ENCODE data around the gene KCNMA1.

The KCNMA1 gene

DNA sequence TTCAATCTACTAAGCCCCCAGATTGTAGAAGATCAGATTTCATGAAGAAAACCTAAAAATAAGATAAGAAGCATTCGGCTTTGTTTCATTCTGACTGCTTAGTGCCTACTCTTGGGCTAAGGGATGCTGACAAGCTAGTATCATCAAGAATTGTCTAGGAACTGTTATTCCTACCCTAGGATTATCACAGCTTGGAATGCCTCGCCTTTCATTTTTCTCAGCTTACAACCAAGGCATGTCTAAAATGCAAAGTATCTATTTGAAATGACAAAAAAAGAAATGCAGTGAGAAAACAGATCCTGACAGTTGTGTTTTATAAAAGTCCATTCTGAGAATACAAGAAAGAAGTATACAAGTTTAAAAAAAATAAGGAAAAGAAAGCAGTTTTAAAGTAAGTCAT lies 441.0 kb downstream of the KCNMA1 start:
- no peak for DNase-seq

DNA sequence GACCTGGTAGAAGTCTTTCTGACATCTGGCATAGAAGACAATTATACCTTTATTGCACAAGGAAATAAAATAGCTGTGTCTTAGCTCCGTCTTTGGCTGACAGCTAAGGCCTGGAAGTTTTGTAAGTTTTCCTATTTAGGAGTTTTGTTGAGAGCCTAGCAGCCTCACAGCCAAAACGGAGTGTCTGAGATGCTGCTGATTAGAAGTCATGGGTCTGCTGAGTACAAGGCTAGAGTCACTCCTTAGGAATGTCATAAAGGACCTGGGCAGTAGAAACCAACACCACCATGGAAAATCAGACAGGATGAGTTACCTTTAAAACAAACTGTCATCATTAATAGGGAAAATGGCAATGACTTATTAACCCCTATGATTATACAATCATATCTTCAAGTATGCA lies 442.5 kb downstream of the KCNMA1 start:
- no peak for DNase-seq

DNA sequence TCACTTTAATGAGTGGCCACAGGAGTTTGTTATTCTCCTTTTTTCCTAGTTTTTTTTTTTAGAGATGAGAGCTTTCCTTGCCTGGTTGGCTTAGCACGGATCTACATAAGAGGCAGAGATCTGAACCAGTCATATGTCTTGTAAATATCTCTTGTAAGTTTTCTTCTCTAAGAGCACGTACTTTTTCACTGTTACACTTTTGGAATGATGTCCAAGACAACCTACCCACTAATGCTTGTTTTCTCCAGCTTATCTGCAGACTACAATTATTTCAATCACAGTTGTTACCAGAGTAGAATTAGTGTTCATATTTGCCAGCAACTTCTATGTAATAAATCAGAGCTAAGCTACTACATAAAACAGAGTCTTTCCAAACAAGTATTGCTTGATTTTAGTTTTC lies 444.6 kb downstream of the KCNMA1 start:
- no peak for DNase-seq

DNA sequence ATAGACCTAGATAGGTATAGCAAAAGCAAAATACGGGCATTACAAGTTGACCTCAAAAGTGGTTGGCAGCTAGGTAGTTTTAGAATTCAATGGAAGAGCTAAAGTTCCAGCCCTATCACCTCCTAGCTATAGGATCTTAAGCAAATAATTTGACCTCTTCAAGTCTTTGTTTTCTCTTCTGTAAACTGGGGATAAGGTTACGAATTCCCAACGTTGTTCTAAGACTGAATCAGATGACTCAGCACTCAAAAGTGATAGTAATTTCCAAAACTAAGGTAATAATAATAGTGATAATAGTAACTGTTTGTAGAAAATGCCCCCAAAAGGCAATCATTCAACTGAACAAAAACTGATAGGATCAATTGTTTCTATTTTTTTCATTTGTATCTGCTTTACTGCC lies 445.2 kb downstream of the KCNMA1 start:
- DNase-seq, result no peak

DNA sequence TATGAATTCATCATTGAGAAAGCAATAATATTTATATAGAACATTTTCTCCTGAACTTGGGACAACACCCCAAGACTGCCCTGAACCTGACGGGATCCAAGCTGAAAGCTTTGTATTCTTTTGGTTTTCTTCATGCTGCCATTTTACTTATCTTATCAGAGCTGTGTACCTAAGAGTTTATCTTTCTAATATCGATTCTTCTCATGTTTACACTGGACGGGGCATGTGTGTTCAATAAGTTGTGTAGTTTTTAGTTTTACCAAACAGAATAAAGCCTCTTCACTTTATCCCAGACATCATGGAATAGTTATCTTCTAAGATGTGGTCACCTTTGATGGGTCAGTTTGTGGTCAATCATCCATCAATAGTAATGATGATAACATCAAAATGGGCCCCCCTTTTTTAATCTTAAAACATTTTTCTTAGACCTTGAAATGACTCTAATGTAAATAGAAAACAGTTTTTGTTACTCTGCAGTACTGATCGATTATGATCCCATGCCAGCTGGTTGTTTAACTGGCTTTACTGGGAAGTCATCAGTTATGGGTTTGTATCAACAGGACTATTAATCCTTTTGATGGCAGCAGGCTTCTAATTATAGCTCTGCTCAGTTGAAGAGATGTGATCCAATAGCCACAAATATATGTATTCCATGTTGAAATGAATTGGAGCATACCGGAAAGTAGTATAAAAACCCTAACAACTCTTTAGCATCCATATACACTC lies 446.1 kb downstream of the KCNMA1 start:
- no peak for DNase-seq

DNA sequence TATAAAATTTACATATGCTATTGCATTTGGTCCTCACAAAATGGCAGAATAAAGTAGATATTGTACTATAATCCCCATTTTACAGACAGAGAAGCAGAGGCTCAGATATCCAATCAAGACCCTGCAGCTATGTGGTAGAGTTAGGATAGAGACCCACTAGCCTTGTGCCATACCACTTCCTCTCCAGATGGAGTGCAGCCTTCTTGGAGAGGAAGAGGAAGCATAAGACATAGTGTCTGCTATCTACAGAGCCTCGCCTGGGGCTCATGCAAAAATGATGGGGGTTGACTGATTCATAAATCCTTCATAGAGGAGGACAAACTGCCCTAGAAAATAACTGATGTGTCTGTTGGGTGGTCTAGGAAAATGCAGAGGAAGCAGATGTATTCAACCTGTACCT lies 447.3 kb downstream of the KCNMA1 start:
- DNase-seq, result no peak

DNA sequence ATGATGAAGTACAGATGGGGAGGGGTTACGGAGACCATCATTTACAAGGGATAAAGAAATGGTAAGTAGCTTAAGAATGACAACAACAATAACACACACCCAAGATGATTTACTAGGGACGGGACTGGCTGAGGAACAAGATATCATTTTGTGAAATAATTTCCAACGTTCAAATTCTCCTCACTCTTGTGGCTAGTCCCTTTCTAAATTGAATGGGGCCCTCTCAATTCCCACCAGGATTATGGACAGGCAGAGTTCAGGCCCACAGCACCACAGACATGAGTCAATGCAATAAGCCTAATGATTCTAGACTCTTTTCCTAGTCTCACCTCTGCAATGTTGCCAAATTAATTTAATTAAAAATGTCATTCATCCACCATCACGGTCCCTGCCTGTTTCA lies 448.1 kb downstream of the KCNMA1 start:
- no peak for DNase-seq

DNA sequence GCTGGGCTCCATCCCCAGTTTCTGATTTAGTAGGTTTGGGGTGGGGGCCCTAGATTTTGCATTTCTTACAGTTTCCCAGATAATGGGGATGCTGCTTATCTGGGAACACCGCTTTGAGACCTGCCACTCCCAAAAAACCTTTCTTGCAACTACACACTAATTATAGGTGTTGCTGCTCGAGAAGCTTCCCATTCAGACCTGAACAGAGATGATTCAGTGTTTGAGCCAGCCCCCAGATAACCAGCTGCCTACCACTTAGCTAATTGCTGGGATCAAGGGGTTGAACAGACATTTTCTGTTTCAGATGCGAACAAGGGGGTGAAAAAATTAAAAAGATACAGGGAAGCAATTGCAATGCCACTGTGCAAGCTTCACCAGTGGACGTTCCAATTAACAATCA lies 448.5 kb downstream of the KCNMA1 start:
- DNase-seq, result no peak

DNA sequence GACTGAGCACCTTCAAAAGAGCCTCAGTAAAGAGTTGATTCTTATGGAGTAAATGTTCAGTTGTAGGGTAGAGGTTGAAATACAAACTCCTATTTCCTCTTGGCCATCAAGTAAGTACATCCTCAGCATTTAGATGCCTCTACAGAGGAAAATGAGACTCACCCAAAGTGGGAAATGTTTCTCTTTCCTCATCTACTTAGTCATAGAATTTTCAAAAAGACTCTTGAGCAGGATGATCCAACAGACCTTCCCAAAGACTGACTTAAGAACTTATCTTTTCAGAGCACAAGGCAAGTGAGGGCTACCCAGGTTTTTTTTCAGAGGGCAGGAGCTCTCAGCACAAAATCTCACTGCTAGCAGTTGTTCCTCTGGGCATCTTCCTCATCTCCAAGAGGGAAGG lies 449.1 kb downstream of the KCNMA1 start:
- DNase-seq, result no peak

DNA sequence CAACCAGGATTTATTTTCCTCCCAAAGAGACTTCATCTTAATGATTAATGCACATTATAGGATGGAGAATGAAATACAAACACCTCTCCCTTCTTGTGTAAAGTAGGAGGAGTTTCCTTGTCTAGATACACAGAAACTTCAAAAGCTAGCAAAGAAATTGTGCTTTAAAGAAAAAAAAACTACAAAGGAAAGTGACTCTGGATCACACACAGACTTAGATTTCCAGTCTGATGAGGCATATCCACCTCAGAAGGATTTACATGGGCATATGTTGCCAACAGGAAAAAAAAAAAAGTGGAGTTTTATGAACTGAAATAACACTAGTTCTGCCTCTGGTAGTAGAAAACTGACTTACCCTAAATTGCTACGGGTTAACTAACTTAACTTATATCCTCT lies 449.6 kb downstream of the KCNMA1 start:
- no peak for DNase-seq

DNA sequence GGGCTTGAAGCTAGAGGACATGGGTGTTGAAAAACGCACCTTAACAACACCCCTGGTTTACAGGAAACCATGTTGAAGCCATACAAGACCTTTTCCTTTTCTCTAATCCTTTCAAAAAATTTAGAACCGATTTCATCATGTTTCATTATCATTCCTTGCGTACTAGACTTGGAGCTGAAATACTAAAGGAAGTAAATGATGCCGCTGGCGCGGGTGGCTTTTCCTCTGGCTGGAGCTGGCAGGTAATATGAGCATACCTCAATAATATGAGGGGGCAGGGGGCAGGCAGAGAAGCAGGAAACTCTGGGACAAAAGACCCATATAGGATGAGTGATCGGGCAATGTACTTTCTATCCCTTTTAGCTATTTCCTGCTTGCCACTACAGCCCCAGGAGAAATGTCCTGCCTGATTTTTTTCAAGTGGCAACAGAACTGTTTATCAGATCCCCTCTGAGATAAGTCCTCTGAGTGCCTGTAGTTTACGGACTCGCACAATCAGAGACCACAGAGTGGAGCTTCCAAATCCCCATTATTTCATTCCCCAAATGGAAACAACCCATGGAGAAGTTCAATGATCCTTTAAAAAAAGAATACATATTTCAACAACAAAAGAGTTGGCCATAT lies 450.1 kb downstream of the KCNMA1 start:
- DNase-seq, result no peak

DNA sequence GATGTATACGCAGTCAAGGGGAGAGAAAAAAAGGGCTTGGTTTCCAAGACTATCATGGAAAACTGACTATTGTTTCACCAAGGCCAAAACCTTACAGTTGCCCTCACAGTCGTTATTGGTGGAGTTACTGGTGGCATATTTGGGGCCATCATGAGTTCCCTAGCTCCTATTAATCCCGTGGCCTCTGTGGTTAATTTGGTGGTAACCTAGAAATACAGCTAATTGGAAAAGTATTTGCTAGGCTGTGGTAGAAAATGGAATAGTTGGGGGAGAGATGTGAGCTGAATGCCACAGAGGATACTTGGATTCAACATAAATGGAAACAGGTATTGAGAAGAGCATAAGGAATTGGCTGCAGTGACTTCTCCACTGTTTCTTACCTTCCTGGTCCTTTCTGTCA lies 450.7 kb downstream of the KCNMA1 start:
- no peak for DNase-seq

DNA sequence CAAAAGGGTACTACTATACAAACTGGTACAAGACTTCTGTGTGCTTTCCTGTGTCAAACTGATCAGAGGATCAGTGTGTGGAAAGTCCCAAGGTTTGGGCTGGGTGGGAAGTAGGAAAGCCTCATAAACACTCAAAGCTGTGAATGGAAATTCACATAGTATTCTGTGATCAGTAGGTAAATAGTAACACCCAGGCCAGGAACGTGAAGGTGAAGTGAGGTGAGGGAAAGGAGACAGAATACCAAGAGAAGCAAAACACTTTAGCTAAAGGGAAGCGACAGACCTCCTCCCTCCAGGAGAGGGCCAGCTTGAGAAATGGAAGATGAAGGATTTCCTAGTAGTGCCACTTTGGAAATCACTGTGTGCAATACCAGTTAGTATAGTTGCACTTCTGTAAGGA lies 451.9 kb downstream of the KCNMA1 start:
- DNase-seq, result no peak

DNA sequence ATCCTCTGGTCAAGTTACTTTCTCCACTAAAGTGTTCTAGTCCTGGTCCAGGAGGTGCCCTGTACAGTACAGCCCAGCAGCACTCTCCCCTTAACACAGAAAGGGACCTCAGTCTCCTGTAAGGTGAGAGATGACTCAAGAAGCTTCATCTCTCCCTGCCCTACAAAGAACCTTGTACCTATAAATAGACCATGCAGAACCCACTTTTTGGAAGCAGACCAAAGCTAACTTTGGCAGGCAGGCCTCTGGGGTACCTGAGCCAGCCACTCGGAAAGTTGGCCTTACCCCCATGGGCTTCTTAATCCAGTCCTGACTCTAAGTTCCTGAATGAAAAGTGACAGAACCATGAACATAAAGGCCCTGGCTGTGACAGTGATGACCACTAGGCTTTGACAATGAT lies 454.8 kb downstream of the KCNMA1 start:
- no peak for DNase-seq

DNA sequence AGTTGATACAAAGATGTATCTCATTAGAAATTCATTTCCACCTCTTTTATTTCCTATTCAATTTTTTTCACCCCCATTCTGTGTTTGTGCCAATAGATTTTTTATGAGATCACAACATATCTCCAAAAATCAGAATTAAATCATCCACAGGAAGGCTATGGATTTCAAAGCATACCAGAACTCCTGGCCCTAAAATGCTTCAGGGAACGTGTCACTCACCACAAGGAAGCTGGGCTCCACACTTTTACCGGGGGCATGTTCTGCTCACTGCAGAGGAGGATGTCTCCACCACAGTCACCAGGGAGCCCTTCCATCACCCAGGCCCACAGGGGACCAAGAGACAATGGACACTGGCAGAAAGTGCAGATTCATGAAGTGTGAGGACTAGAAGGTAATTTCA lies 456.8 kb downstream of the KCNMA1 start:
- no peak for DNase-seq

DNA sequence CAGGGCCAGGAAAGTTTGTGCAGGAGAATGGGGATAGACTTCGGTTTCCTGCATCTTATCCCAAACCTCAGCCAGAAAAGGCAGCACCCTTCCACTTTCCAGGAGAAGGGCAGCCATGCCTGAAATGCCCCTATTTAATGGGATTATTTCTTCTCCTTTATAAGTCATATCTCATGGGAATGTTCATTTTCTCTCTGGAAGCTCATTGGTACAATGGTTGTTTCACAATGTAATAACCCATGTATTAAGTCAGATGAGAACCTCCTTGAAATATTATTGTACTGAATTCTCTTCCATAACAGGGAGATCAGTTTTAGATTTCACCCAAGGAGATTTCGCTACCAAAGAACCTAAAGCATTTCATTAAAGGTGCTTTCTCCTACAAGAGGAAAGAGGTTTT lies 457.5 kb downstream of the KCNMA1 start:
- no peak for DNase-seq

DNA sequence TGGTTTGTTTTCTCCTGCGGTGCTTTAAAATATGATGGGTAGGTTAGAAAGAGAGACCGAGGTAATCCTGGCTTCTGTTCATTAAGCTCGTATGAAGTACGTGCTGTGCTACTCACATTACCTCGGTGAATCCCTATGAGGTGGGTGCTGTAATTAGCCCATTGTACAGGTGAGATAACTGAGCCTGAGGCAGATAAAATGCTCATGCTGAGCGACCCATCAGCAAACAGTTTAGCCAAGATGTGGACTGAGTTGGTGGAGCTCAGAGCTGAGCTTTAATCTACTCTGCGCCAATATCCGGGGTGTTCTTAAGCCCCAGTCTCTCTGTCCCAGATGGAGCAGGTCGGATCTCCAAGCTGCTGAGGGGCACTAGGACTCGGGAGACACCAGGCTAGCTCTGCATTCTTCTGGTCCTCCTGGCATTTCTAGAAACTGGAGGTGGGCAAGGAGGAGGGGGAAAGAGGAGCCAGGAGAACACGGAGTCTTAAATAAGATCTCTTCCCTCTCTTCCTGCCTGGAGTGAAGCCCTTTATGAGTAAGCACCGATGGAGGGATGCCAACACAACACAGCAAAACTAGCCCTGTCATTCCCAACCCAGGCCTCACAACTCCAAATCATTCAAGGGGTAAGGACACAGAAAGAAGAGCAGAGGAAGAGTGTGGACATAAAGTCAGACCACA lies 458.5 kb downstream of the KCNMA1 start:
- no peak for DNase-seq

DNA sequence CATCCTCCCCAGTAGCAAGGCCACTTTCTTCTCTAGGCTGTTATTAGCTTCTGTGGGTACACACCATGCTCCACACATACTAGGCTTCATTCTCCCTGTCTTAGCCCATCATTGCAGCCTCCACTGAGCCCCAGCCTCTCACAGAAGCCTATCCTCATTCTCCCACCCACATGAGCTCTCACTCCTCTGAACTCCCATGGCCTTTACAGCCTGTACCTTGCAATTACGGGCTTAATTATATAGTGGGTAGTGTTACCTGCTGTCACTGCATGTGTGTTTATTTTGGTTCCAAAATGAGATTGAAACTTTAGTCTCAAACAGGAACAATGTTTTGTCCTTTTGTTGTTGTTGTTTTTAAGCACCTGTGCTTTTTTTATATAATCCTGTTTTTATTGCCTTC lies 460.0 kb downstream of the KCNMA1 start:
- no peak for DNase-seq

DNA sequence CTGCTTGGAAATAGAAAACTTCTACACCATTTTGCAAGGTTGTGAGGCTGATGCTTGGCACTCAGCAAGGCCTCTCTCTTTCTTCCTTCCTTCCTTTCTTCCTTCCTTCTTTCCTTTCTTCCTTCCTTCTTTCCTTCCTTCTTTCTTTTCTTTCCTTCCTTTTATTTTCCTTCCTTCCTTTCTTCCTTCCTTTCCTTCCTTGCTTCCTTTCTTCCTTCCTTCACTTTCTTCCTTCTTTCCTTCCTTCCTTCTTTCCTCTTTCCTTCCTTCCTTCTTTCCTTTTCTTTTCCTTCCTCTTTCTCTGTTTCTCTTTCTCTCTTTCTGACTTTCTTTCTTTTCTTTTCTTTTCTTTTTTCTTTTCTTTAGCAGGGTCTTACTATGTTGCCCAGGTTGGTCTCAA lies 460.4 kb downstream of the KCNMA1 start:
- no peak for DNase-seq

DNA sequence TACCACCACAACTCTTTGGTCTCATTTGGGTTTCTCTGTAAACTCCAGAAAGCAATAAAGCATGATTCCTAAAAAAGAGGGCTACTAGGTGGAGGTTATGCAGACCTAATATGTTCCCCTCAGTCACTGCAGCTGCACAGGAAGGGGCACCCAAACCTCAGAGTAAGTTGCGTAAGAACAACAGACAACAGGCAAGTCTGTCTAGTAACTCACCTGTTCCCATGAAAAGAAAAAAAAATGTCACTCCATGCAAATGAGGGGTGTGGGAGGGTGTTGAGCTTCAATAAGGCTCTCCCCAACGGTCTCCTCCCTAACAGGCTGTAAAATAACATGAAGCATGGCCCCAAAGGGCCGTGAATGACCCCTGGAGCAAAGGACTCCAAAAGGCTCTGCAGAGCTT lies 461.4 kb downstream of the KCNMA1 start:
- DNase-seq, result no peak

DNA sequence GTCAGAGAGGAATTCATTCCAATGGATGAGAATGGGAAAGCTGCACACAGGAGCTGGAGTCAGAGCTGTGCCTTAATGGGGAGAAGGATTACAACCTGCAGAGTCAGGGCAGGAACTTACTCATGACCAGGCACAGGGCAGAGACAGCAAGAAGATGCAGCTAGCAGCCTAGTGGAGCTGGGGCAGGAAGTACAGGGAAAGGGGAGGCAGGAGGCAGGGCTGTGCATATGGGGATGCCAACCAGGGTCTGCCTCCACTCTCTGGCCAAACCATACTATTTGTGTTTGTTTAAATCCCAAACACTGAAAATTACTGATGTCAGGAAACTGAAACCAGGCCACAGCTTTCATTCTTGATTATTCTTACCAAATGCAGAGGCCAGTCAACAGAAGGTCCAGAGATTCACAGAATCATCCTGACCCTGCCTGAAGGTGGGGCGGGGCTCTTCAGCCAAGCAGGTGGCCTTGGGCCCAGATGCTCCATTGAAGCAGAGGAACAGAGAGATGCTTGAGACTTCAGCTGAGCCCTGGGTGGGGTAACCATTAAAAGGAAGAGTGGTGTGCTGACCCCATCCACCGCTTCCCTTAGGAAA lies 461.9 kb downstream of the KCNMA1 start:
- DNase-seq, result no peak

DNA sequence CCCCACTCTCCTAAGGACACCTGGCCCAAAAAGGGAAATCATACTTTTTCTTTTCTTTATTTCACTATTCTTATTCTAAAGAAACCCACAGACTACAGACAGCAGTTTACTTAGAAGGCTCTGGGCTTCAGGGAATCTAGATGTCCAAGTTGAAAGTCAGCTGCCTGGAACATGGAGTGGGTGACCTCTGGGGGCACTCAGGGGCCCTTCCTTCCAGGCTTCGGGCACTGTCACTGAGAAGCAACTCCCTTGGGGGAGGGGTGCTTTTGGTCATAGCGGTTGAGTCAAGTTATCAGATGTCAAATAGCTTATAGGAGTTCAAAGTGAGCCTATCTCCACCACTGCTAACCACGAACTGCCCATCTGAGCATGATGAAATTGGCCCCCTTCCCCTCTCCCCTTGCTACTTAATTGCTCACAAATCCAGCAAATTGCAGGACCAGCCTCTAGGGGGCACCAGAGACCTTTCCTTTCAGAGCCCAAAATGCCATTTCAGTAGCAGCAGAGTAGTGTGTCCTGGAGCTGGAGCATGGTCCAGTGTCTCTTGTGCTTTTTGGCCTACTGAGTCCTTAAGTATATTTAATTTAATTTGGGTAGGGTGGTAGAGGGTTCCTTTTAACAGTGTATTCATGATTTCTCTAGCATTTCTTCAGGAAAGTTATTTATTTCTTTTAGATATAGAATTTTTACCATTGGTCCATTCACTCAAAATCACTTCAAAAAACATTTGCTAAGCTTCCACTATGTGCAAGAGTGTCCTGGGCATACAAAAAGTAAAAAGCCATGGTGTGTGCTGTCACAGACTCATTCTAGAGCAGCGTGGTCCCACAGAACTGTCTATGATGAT lies 463.8 kb downstream of the KCNMA1 start:
- DNase-seq, result peak in 4 of 5 experiments; percentile 24 to 50 (median 30)

DNA sequence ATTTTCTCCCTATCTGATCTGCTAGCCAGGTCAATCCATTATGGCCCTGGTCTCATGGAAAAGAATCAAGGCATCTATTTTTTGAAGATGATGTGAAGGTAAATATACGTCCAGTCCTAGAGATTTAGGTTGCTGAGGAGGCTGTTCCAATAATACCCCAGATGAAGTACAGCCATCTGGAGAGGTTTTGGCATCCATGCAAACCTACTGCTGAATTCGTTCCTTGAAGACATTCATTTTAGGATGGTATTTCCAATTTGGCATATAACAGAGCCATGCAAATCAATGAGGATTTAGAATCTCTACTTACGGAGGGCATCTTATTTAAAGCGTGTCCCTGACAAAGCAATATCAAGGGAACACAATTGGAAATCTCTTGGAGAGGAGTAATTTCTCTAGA lies 465.5 kb downstream of the KCNMA1 start:
- DNase-seq, result no peak

Data from T-helper 2 cell (primary cell).